IMR-90 (cell line): ENCODE data around the gene P2RY2. TPM values are rescaled to one million over a fixed set of nuclear protein-coding genes. Genes with fewer than 3 reads are reported as not detected.
A peak's percentile ranks its signal among the peaks of the same experiment; 100 is the strongest.

Source experiments
- ATAC-seq: fragments of 200-7000 bp; cut with Tn5 transposase; 2 replicates; pipeline ENCODE4 v1.9.1; 2020; ENCODE audit warnings: low read depth, mild to moderate bottlenecking, moderate library complexity
- BruUV-seq: library from RNA; stranded (reverse); fragments of 400-500 nt; replicated peaks from 2 replicates; lab custom pipeline; 2021; lab: Mats Ljungman, UMichigan
- CTCF ChIA-PET: fragments of 300-600 bp; formaldehyde crosslinking; extraction: SDS; loops from one replicate; lab custom pipeline; 2021; ENCODE audit warnings: antibody characterized with exemption; lab: Yijun Ruan, JAX
- POLR2A ChIA-PET: fragments of 300-600 bp; sonication (Branson Sonifier 250); formaldehyde crosslinking; loops from one replicate; lab custom pipeline; 2022; ENCODE audit warnings: antibody characterized with exemption; ENCODE audit not compliant: unreplicated experiment; lab: Charles Lee
- DNase-seq: peaks from one replicate; pipeline ENCODE4 v3.0.0; 2013
- H2AFZ ChIP-seq: replicated peaks from 2 replicates; pipeline ENCODE3; 2013; ENCODE audit warnings: low read length, mild to moderate bottlenecking; ENCODE audit not compliant: poor library complexity
- H2AK5ac ChIP-seq: 2 replicates; pipeline ENCODE4 v1.6.1; 2013; ENCODE audit warnings: low read depth, low read length, inconsistent platforms
- H2AK9ac ChIP-seq: replicated peaks from 2 replicates; pipeline ENCODE3; 2013; ENCODE audit warnings: mild to moderate bottlenecking, low read depth, low read length, moderate library complexity; ENCODE audit not compliant: poor library complexity
- H2BK120ac ChIP-seq: 2 replicates; pipeline ENCODE4 v1.6.1; 2013; ENCODE audit warnings: low read depth, low read length, inconsistent platforms
- H2BK15ac ChIP-seq: 3 replicates; pipeline ENCODE4 v1.6.1; 2013; ENCODE audit warnings: low read depth, low read length, inconsistent platforms
- H2BK20ac ChIP-seq: 2 replicates; pipeline ENCODE4 v1.6.1; 2013; ENCODE audit warnings: low read depth, mild to moderate bottlenecking, inconsistent platforms, low read length, moderate library complexity
- H2BK5ac ChIP-seq: 2 replicates; pipeline ENCODE4 v1.6.1; 2013; ENCODE audit warnings: mild to moderate bottlenecking, low read depth, low read length, inconsistent platforms; ENCODE audit not compliant: poor library complexity, severe bottlenecking
- H3K14ac ChIP-seq: replicated peaks from 2 replicates; pipeline ENCODE4 v1.6.1; 2013; ENCODE audit warnings: low read depth, low read length, inconsistent platforms
- H3K18ac ChIP-seq: 2 replicates; pipeline ENCODE4 v1.6.1; 2013; ENCODE audit warnings: low read depth, low read length, control low read depth
- H3K23ac ChIP-seq: 2 replicates; pipeline ENCODE4 v1.6.1; 2013; ENCODE audit warnings: low read depth, low read length, inconsistent platforms
- H3K27ac ChIP-seq: 2 replicates; pipeline ENCODE4 v1.5.1; 2013; ENCODE audit warnings: mild to moderate bottlenecking, control low read depth, low read length; ENCODE audit not compliant: insufficient read depth
- H3K27me3 ChIP-seq: 2 replicates; pipeline ENCODE4 v1.6.1; 2013; ENCODE audit warnings: low read length; ENCODE audit not compliant: control insufficient read depth, insufficient read depth
- H3K36me3 ChIP-seq: 2 replicates; pipeline ENCODE4 v1.6.1; 2013; ENCODE audit warnings: low read length, mixed read lengths; ENCODE audit not compliant: control insufficient read depth, insufficient read depth
- H3K4ac ChIP-seq: 2 replicates; pipeline ENCODE4 v1.6.1; 2013; ENCODE audit warnings: low read depth, low read length, inconsistent platforms
- H3K4me1 ChIP-seq: 2 replicates; pipeline ENCODE4 v1.6.1; 2013; ENCODE audit warnings: low read length, mixed read lengths; ENCODE audit not compliant: control insufficient read depth, insufficient read depth
- H3K4me2 ChIP-seq: 2 replicates; pipeline ENCODE4 v1.6.1; 2013; ENCODE audit warnings: low read depth, mild to moderate bottlenecking, control low read depth, low read length, moderate library complexity
- H3K4me3 ChIP-seq: 2 replicates; pipeline ENCODE4 v1.5.1; 2013; ENCODE audit warnings: low read depth, mild to moderate bottlenecking, control low read depth, low read length, moderate library complexity; ENCODE audit not compliant: insufficient read depth
- H3K56ac ChIP-seq: 2 replicates; pipeline ENCODE4 v1.6.1; 2013; ENCODE audit warnings: low read length, inconsistent platforms; ENCODE audit not compliant: insufficient read depth; ENCODE audit errors: extremely low read depth
- H3K79me1 ChIP-seq, 2 experiments: 2 replicates each; pipeline ENCODE4 v1.6.1; 2013; ENCODE audit warnings: low read length in 2 of 2, inconsistent platforms in 1 of 2, low read depth in 1 of 2
- H3K9ac ChIP-seq: 2 replicates; pipeline ENCODE4 v1.6.1; 2013; ENCODE audit warnings: low read depth, low read length, control low read depth
- H3K9me1 ChIP-seq: 2 replicates; pipeline ENCODE4 v1.6.1; 2013; ENCODE audit warnings: low read length, inconsistent platforms; ENCODE audit not compliant: insufficient read depth
- H3K9me3 ChIP-seq: 2 replicates; pipeline ENCODE4 v1.6.1; 2013; ENCODE audit warnings: low read length; ENCODE audit not compliant: control insufficient read depth, insufficient read depth
- H4K20me1 ChIP-seq: 2 replicates; pipeline ENCODE4 v1.6.1; 2013; ENCODE audit warnings: low read length, inconsistent platforms; ENCODE audit not compliant: insufficient read depth
- H4K5ac ChIP-seq: 2 replicates; pipeline ENCODE4 v1.6.1; 2013; ENCODE audit warnings: mild to moderate bottlenecking, low read depth, low read length, control low read depth
- H4K8ac ChIP-seq, 2 experiments: 2 replicates each; pipeline ENCODE4 v1.6.1; 2013; ENCODE audit warnings: low read depth in 2 of 2, low read length in 2 of 2, control low read depth in 1 of 2, inconsistent platforms in 1 of 2
- H4K91ac ChIP-seq: 2 replicates; pipeline ENCODE4 v1.6.1; 2013; ENCODE audit warnings: low read depth, low read length, inconsistent platforms; ENCODE audit not compliant: insufficient read depth
- CHD1 ChIP-seq: IDR thresholded peaks from 2 replicates; pipeline ENCODE4 v1.6.1; 2012; ENCODE audit warnings: low read depth, low read length, improper control_type of control experiment
- CTCF ChIP-seq: conservative IDR thresholded peaks from 2 replicates; pipeline ENCODE4 v1.5.1; 2012; ENCODE audit warnings: mild to moderate bottlenecking, low read depth, low read length, improper control_type of control experiment
- ELK1 ChIP-seq: fragments of 150-350 bp; IDR thresholded peaks from 2 replicates; pipeline ENCODE4 v1.6.1; 2016; ENCODE audit warnings: low read depth, mild to moderate bottlenecking, low read length, moderate library complexity, borderline replicate concordance
- FOS ChIP-seq: fragments of 150-350 bp; IDR thresholded peaks from 2 replicates; pipeline ENCODE4 v1.6.1; 2016; ENCODE audit warnings: low read depth, low read length
- MAFK ChIP-seq: IDR thresholded peaks from 2 replicates; pipeline ENCODE4 v1.6.1; 2012; ENCODE audit warnings: low read depth, low read length, improper control_type of control experiment
- MXI1 ChIP-seq: IDR thresholded peaks from 2 replicates; pipeline ENCODE4 v1.6.1; 2012; ENCODE audit warnings: low read depth, mild to moderate bottlenecking, low read length, moderate library complexity, borderline replicate concordance
- NFE2L2 ChIP-seq: fragments of 150-350 bp; IDR thresholded peaks from 2 replicates; pipeline ENCODE4 v1.6.1; 2016; ENCODE audit warnings: low read depth, mild to moderate bottlenecking, low read length
- POLR2A ChIP-seq: IDR thresholded peaks from 2 replicates; pipeline ENCODE4 v1.6.1; 2012; ENCODE audit warnings: mild to moderate bottlenecking, low read depth, low read length
- RAD21 ChIP-seq: IDR thresholded peaks from 2 replicates; pipeline ENCODE4 v1.6.1; 2012; ENCODE audit warnings: low read length, improper control_type of control experiment
- RCOR1 ChIP-seq: IDR thresholded peaks from 2 replicates; pipeline ENCODE4 v1.6.1; 2012; ENCODE audit warnings: mild to moderate bottlenecking, low read length, improper control_type of control experiment; ENCODE audit not compliant: insufficient replicate concordance
- SMC3 ChIP-seq: fragments of 150-350 bp; IDR thresholded peaks from 2 replicates; pipeline ENCODE4 v1.6.1; 2016; ENCODE audit warnings: low read depth, mild to moderate bottlenecking, antibody characterized with exemption, low read length, moderate library complexity
- USF2 ChIP-seq: fragments of 150-350 bp; IDR thresholded peaks from 2 replicates; pipeline ENCODE4 v1.6.1; 2017; ENCODE audit warnings: mild to moderate bottlenecking, antibody characterized with exemption, low read length, low read depth
- WGBS, 2 experiments: methylation state at CpG; one replicate each; pipeline versions ENCODE4 v1.1.5 to v1.1.7; 2013; ENCODE audit warnings: missing lambda C conversion rate in 2 of 2; ENCODE audit not compliant: insufficient read length in 1 of 2; ENCODE audit errors: extremely low coverage in 2 of 2; 5-methylcytosine and 5-hydroxymethylcytosine counted together
- dilution Hi-C: fragments of 300-500 bp; cut with HindIII; formaldehyde crosslinking; loops from one replicate; pipeline ENCODE4 v1.14.3; 2018; ENCODE audit warnings: low sequenced_read_pairs; ENCODE audit not compliant: unreplicated experiment
- in situ Hi-C: fragments of 300-500 bp; cut with MboI; formaldehyde crosslinking; loops from 3 replicates; pipeline ENCODE4 v1.14.3; 2019; ENCODE audit warnings: low sequenced_read_pairs, inconsistent platforms, mixed read lengths
- intact Hi-C: fragments of 100-400 bp; cut with micrococcal nuclease; formaldehyde crosslinking; loops from 2 replicates; pipeline ENCODE4 v1.10.0; 2022
- polyA plus RNA-seq, 3 experiments: library from polyadenylated mRNA; depleted of rRNA; stranded (reverse); fragments of >200 nt; gene quantifications; 2 replicates each; pipeline ENCODE4 v1.2.3, GENCODE V29; 2012; ENCODE audit warnings: low replicate concordance in 1 of 3
- total RNA-seq: library from RNA; depleted of rRNA; stranded (reverse); fragments of >200 nt; gene quantifications from 2 replicates; pipeline ENCODE4 v1.2.3, GENCODE V29; 2012

The P2RY2 gene
- total and polyA plus RNA-seq, 2 of the 4 experiments (the other 2 are of a cell fraction) = not detected

GRCh38 chr11:73241300-73241699 is 23.2 kb downstream of the P2RY2 start:
- peak overlapping the region; percentile 61; the same call in 1 of the 2 replicates for H4K91ac ChIP-seq
- no peaks in the 10 kb centered on the region for H3K9me3 ChIP-seq
- DNase-seq (no peak), ATAC-seq (no peak)
- H3K4me3 ChIP-seq = no peak overlapping the region
- in situ Hi-C loops = loop anchor here (5.0 kb wide), 1 partner anchor 414 kb away; no protein-coding TSS in a partner anchor
- H3K23ac ChIP-seq = 0 out of 2 replicates have a peak overlapping the region, but pooled peaks have one; percentile 15
- peaks cover 14% of the 10 kb centered on the region for H3K4me1 ChIP-seq
- H3K56ac ChIP-seq = no peak overlapping the region
- no TSS peak for BruUV-seq
- no peak overlapping the region for H2BK120ac ChIP-seq
- ChIA-PET CTCF (no interaction called here), POLR2A (no interaction called here)
- no peak overlapping the region for H3K18ac ChIP-seq
- H2BK5ac ChIP-seq = no peak overlapping the region
- no peak overlapping the region for H3K9ac ChIP-seq
- no peaks in the 10 kb centered on the region for H3K36me3 ChIP-seq
- H3K79me1 ChIP-seq = no peaks in the 10 kb centered on the region
- dilution Hi-C loops = no loop called here
- H3K4ac ChIP-seq = no peak overlapping the region
- H2BK15ac ChIP-seq = no peak overlapping the region
- H3K27ac ChIP-seq = no peak overlapping the region
- no peaks in the 10 kb centered on the region for H4K20me1 ChIP-seq
- WGBS, 2 experiments = 100% methylated on average over 2 of the region's 4 CpGs; no CpG with 5 or more reads in 1 of the 2 experiments
- intact Hi-C loops = no loop called here
- peaks cover 14% of the 10 kb centered on the region for H3K9me1 ChIP-seq
- H4K5ac ChIP-seq = no peak overlapping the region
- TF ChIP-seq SMC3 (no peak), CTCF (no peak), RCOR1 (no peak), USF2 (no peak), NFE2L2 (no peak), MAFK (no peak), MXI1 (no peak), POLR2A (no peak), ELK1 (no peak), CHD1 (no peak), RAD21 (no peak), FOS (no peak)
- H2AFZ ChIP-seq = no peak overlapping the region
- H3K27me3 ChIP-seq = 0 out of 2 replicates have a peak, but pooled peaks cover 3% of the 10 kb centered on the region
- H4K8ac ChIP-seq = no peak overlapping the region; a peak in 1 of 4 replicates
- no peak overlapping the region for H2BK20ac ChIP-seq
- peak overlapping the region; percentile 14; the same call in 1 of the 2 replicates for H2AK5ac ChIP-seq
- H3K14ac ChIP-seq = no peak overlapping the region
- H3K4me2 ChIP-seq = no peak overlapping the region
- H2AK9ac ChIP-seq = no peak overlapping the region
